ENCODE data around the gene IRAG1.
A peak's percentile ranks its signal among the peaks of the same experiment; 100 is the strongest.

Gene IRAG1

DNA sequence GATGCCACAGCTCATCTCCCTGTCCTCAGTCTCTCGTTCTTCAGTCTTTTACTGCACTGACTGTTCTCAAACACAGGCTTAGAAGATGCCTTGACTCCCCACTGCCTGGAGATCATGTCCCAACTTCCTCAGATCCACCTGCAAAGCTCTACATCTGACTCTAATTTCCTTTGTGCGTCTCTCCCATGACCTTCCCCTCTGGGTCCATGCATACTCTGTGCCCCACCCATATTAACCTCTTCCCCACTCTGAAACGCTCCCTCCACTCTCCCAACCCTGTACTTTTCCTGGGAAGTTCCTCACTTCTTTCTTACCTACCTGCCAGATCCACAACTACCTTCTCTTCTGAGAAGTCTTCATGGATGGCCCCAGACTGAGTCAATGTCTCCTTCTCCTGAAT, 16.6 kb downstream of the IRAG1 start:
- TF ChIP-seq, protein P1, sequence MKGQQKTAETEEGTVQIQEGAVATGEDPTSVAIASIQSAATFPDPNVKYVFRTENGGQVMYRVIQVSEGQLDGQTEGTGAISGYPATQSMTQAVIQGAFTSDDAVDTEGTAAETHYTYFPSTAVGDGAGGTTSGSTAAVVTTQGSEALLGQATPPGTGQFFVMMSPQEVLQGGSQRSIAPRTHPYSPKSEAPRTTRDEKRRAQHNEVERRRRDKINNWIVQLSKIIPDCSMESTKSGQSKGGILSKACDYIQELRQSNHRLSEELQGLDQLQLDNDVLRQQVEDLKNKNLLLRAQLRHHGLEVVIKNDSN (IDR thresholded peaks at IDR 0.05): no peak

DNA sequence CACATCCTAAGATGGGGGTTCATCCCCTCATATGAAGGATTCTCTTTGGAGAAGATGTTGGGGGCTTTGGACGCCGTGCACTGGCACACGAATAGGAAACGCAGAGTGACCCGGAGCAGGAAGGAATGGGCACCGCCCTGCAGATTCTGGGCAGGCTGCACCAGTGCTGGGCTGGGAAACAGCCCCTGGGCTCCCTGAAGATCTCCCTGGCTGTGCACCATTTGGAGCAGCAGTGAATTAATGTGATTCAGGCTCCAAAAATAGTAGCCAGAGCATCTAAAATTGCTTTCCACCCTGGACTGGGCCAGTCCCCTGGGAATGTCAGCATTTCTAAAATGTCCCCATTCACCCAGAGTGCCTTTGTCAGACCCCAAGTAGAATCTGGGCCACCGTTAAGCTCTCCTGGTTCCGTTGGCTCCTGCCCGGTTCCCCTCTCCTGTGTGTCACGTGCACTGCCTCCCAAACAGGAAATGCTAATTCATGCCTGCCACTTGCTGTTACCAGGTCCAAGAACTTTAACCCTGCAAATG, 18.6 kb downstream of the IRAG1 start:
- TF ChIP-seq RAD21 (IDR thresholded peaks at IDR 0.05; ENCODE audit: low read depth) (no peak), YY1 (IDR thresholded peaks at IDR 0.05; ENCODE audit: low read depth) (no peak), TCF12 (IDR thresholded peaks at IDR 0.05; ENCODE audit: low read depth) (no peak), FOXM1 (IDR thresholded peaks at IDR 0.05; ENCODE audit: borderline replicate concordance, low read depth) (no peak)
- TF ChIP-seq, protein P2, sequence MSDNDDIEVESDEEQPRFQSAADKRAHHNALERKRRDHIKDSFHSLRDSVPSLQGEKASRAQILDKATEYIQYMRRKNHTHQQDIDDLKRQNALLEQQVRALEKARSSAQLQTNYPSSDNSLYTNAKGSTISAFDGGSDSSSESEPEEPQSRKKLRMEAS (IDR thresholded peaks at IDR 0.05): no peak
- TF ChIP-seq, protein P1 (IDR thresholded peaks at IDR 0.05): peak; percentile 64

DNA sequence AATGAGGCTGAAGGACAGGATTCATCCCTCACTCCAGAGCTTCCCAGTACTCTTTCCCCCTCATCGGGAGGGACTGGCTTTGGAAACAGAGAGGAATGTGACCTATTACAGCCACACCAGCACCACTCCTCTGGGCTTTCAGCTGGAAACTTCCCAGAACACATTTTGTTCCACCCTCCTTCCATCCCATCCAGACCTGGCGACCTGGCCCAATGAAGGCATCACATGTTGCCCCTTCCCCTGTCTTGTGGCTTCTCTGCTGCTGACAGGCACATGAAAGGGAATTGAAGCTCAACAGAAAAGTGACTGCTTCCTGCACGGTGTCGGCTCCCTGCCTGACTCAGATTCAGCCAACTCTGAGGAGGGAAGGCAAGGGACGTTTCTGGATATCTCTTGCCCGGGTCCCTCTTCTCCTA, 19.1 kb downstream of the IRAG1 start:
- TF ChIP-seq FOXM1 (IDR thresholded peaks at IDR 0.05; ENCODE audit: borderline replicate concordance, low read depth) (no peak), TAF1 (IDR thresholded peaks at IDR 0.05; ENCODE audit: low read depth) (no peak), EGR1 (IDR thresholded peaks at IDR 0.05) (no peak), RAD21 (IDR thresholded peaks at IDR 0.05; ENCODE audit: low read depth) (no peak), CREB1 (IDR thresholded peaks at IDR 0.05; ENCODE audit: low read depth) (no peak), TEAD4 (IDR thresholded peaks at IDR 0.05) (no peak), ZBTB7A (IDR thresholded peaks at IDR 0.05; ENCODE audit: low read depth) (no peak), EP300 (IDR thresholded peaks at IDR 0.05; ENCODE audit: borderline replicate concordance) (no peak), TCF12 (IDR thresholded peaks at IDR 0.05; ENCODE audit: low read depth) (no peak), YY1 (IDR thresholded peaks at IDR 0.05; ENCODE audit: low read depth) (no peak), CEBPB (IDR thresholded peaks at IDR 0.05) (no peak), NFIC (IDR thresholded peaks at IDR 0.05) (no peak)
- TF ChIP-seq, protein P3, sequence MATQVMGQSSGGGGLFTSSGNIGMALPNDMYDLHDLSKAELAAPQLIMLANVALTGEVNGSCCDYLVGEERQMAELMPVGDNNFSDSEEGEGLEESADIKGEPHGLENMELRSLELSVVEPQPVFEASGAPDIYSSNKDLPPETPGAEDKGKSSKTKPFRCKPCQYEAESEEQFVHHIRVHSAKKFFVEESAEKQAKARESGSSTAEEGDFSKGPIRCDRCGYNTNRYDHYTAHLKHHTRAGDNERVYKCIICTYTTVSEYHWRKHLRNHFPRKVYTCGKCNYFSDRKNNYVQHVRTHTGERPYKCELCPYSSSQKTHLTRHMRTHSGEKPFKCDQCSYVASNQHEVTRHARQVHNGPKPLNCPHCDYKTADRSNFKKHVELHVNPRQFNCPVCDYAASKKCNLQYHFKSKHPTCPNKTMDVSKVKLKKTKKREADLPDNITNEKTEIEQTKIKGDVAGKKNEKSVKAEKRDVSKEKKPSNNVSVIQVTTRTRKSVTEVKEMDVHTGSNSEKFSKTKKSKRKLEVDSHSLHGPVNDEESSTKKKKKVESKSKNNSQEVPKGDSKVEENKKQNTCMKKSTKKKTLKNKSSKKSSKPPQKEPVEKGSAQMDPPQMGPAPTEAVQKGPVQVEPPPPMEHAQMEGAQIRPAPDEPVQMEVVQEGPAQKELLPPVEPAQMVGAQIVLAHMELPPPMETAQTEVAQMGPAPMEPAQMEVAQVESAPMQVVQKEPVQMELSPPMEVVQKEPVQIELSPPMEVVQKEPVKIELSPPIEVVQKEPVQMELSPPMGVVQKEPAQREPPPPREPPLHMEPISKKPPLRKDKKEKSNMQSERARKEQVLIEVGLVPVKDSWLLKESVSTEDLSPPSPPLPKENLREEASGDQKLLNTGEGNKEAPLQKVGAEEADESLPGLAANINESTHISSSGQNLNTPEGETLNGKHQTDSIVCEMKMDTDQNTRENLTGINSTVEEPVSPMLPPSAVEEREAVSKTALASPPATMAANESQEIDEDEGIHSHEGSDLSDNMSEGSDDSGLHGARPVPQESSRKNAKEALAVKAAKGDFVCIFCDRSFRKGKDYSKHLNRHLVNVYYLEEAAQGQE (IDR thresholded peaks at IDR 0.05; ENCODE audit: low read depth): no peak
- TF ChIP-seq, protein P1 (IDR thresholded peaks at IDR 0.05): no peak
- TF ChIP-seq, protein P2 (IDR thresholded peaks at IDR 0.05): no peak

DNA sequence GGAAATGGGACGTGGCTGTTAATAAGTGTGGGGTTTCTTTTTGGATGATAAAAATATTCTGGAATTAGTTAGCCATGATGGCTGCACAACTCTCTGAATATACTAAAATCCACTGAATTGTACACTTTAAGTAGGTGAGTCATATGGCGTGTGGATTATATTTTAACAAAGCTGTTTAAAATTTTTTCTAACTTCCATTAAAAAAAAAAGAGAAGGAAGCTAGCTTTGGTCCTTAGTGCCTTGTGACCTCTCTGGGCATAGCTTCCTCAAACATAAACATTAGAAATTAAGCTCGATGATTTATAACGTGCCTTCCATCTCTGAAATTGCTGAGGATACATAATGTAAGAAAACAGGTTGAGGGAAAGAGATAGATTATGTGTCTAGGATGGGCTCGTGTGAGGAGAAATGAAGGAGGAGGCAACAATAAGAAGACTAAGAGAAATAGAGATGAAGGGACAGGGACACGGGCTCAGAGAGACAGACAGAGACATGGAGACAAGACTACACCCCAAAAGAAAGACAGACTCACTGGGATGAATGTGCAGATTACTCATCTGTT, 20.0 kb downstream of the IRAG1 start:
- TF ChIP-seq CREB1 (IDR thresholded peaks at IDR 0.05; ENCODE audit: low read depth) (no peak), EGR1 (IDR thresholded peaks at IDR 0.05) (no peak), YY1 (IDR thresholded peaks at IDR 0.05; ENCODE audit: low read depth) (no peak), CEBPB (IDR thresholded peaks at IDR 0.05) (no peak), TAF1 (IDR thresholded peaks at IDR 0.05; ENCODE audit: low read depth) (no peak), FOXM1 (IDR thresholded peaks at IDR 0.05; ENCODE audit: borderline replicate concordance, low read depth) (no peak)
- TF ChIP-seq, protein P1 (IDR thresholded peaks at IDR 0.05): no peak
- TF ChIP-seq, protein P3 (IDR thresholded peaks at IDR 0.05; ENCODE audit: low read depth): no peak

DNA sequence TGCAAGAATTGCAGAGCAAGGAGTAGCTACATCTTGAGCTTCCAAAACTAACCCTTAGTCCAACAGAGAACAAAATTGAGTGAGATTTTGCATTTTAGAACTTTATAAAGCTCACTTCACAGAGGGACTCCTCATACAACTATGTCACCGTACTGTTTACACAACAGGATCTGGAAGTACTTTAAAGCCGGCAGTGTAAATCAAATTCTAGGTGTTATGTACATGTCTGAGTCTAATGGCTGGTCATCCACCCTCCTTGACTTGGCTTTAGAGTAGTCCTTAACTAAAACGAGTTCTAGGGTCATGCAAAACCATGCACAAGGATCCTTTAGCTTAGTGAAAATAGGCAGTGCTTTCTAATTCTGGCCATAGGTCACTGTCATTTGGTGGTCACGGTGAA, 23.5 kb downstream of the IRAG1 start:
- TF ChIP-seq CEBPB (IDR thresholded peaks at IDR 0.05): no peak
- TF ChIP-seq, protein P2 (IDR thresholded peaks at IDR 0.05): no peak
- TF ChIP-seq CREB1 (IDR thresholded peaks at IDR 0.05; ENCODE audit: low read depth): no peak
- TF ChIP-seq YY1 (IDR thresholded peaks at IDR 0.05; ENCODE audit: low read depth): no peak
- no peak for TF ChIP-seq TAF1 (IDR thresholded peaks at IDR 0.05; ENCODE audit: low read depth)
- no peak for TF ChIP-seq TEAD4 (IDR thresholded peaks at IDR 0.05)
- TF ChIP-seq TCF12 (IDR thresholded peaks at IDR 0.05; ENCODE audit: low read depth): no peak
- TF ChIP-seq, protein P1 (IDR thresholded peaks at IDR 0.05): no peak
- TF ChIP-seq EP300 (IDR thresholded peaks at IDR 0.05; ENCODE audit: borderline replicate concordance): no peak
- TF ChIP-seq EGR1 (IDR thresholded peaks at IDR 0.05): no peak
- no peak for TF ChIP-seq NFIC (IDR thresholded peaks at IDR 0.05)
- no peak for TF ChIP-seq FOXM1 (IDR thresholded peaks at IDR 0.05; ENCODE audit: borderline replicate concordance, low read depth)
- no peak for TF ChIP-seq ZBTB7A (IDR thresholded peaks at IDR 0.05; ENCODE audit: low read depth)
